ENCODE data around the gene KRT15. TPM values are rescaled to one million over a fixed set of nuclear protein-coding genes. Genes with fewer than 3 reads are reported as not detected.
A peak's percentile ranks its signal among the peaks of the same experiment; 100 is the strongest.
"Not testable (repeated sequence)": the region's sequence is repeated elsewhere in the genome, so short reads cannot be mapped to it uniquely, and the experiment has no call there.

Gene KRT15
- total RNA-seq, 1 donor from 2014 or later, result 633 TPM

DNA sequence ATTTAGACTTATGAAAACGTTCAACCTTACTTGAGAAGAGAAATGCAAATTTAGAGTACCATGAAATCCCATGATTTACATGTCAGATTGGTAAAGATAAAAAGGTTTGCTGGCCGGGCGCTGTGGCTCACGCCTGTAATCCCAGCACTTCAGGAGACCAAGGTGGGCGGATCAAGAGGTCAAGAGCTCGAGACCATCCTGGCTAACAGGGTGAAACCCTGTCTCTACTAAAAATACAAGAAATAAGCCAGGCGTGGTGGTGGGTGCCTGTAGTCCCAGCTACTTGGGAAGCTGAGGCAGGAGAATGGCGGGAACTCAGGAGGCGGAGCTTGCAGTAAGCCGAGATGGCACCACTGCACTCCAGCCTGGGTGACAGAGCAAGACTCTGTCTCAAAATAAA lies 24.1 kb upstream of the KRT15 start:
- DNase-seq, result not testable (repeated sequence)

DNA sequence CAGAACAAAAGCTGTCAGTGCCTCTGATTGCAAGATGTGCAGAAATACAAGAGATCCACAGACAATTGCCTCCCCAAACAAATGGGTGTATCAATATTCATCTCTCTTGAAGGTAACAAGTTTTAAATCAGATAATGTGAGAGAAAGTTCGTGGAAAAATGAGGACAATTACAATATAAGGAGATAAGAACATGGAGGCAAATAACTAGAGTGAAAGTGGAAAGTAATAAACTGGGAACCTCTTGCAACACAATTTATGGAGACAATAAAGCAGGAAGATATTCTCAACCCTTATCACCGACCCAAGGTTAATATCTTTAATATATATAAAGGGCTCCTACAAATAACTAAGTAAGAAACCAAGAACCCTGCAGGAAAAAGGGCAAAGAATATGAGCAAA lies 23.7 kb upstream of the KRT15 start:
- DNase-seq, result no peak

DNA sequence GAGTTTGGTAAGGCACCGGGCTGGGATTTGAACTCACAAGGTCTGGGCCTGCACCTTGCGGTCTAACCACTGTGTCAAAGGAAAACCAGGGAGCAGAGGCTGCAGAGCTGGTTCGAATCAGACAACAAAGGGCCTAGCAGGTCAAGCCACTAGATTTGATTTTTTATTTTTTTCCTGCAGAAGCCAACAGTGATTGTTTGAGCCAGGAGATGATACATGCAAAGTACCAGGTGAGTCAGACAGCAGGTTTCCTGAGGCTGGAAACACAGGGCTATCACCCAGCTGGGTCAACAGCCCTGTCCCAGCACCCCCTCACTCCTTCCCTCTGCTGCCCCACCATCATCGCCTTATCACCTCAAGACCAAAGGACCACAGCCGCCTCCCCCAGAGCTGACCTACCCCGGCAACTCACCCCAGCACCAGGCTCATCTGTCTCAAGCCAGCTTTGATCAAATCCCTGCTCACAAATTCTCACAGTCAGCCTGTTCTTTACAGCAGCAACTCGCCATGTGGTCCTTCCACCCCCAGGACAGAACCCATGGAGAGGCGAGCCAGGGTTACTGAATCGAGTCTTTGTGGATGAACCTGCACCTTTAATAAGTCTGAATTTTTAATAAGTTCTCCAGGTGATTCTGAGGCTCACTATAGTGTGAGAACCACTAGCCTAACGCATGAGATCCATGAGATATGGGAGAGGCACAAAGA lies 22.4 kb upstream of the KRT15 start:
- no peak for DNase-seq

DNA sequence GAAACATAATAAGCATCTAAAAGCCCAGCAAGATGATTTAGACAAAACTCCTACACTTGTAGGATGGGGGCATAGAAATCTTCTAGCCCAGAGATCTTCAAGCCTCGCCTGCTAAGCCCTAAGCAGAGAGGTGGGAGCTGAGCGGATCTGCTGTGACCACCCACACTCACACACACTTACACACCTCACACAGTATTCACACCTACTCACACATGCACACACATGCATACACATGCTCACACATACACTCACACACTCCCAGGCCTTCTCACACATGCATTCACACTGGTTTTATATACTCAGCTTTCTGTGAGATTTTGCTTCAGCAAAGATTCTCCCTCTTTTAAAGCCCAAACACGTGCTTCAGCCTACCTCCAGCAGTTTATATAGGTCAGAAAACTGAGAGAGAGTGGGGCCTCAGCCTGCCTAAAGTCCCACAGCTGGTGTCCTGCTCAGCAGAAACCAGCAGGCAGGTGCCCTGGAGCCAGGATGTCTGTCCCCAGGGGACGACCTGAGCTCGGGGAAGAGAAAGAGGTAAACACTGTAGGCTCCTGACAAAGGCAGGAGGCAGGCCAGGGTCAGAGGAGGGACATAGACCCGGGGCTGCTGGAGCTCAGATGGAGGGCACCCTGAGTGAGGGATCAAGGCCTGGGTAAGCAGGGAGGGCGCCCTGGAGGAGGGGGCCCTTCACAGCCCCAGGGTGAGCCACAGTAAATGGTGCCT lies 21.4 kb upstream of the KRT15 start:
- DNase-seq, result no peak

DNA sequence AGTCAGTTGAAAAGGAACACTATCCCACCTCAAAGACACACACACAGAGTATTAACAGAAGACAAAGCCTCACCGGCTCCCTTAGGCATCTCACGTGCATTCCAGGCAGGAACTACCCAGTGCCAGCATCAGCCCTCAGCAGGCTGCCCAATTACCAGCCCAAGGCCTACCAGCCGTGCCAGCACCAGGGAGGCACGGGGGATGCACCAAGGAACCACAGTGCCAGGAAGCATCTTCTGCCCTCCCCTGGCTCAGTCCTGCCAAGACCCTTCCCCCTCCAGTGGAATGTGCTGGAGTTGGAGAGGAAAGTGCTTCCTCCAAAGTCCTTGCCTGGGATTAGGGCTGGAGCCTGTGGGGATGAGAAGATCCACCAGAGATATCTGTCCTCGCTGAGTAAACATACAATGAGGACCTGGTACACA lies 20.4 kb upstream of the KRT15 start:
- no peak for DNase-seq

DNA sequence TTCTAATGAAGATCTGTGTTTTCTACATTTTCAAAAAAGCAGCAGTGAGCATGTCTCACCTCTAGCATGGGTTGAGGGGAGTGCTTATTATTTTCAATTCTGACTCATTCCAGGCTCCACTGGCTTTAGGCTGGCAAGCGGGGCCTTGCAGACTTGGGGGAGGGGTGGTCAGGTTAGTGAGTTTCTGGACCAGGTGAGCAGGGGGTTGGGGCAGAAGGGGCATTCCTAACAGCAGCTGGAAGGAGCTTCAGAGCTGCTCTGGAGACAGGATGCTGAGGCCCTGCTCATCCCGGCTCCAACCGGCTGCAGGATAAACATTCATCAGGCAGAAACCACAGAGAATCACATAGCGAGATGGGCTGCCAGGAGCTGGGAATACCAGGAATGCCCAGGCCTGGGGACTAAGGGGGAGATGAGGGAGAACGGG lies 19.9 kb upstream of the KRT15 start:
- no peak for DNase-seq

DNA sequence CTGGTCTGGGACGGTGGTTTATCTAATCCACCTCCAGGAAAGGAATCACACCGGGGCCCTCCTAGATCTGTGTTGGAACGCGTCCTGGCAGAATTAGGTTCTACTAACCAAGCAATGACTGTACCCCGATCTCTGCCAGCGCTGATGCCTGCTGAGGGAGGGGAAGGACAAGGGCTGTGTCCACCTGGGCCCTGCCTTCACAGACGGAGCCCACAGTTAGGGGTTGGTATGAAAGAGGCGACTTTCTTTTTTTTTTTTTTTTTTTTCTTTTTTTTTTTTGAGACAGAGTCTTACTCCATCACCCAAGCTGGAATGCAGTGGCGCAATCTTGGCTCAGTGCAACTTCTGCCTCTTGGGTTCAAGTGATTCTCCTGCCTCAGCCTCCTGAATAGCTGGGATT lies 19.3 kb upstream of the KRT15 start:
- DNase-seq, result no peak

DNA sequence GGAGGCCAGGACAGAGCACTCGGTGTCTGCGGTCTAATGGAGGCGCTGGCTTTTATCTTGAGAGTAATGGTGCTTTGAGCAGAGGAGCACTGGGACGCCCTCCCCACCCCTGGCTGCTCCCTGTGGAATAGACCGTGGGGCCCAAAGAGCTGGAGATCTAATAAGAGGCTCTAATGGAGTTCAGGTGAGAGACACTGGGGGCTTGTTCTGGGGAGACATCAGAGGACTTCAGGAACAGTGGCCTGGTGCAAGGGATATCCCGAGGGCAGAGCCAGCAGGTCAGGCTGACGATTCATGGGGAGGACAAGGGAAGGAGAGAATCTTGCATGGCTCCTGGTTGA lies 18.9 kb upstream of the KRT15 start:
- DNase-seq, result no peak

DNA sequence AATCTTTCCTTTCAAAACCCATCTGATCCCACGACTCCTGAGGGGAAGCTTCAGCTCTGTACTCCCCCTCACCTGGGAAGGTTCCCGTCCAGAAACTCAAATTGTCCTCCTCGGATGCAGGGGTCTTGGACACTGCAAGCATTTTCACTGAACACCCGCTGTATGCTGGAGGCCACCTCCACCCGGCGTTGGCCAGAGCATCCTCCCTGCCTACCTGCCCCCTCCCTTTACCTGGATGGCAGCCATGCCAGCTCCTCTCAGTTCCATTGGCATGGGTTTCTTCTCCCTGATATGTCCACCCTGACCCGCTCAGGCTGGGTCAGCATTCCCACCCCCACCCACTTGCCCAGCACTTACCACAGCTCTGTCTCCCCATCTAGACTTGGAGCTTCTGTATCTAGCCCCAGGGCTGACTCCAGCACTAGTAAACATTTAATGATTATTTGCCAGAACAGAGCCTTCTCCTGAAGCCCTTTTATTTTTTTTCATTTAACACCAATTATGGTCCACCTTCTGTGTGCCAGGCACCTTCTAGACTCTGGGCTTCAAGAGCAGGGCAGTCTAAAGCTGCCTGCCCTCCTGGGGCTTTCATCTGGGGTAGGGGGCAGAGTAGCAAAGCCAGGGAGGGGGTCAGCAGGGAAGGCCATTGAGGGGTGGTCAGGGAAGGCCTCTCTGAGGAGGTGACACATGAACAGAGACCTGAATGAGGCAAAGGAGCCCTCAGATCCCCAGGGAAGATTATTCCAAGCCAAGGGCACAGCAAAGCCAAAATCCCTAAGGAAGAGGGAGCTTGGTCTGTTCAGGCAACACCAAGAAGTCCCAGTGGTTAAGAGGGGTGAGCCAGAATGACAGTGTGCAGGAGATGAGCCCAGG lies 18.3 kb upstream of the KRT15 start:
- DNase-seq, result no peak

DNA sequence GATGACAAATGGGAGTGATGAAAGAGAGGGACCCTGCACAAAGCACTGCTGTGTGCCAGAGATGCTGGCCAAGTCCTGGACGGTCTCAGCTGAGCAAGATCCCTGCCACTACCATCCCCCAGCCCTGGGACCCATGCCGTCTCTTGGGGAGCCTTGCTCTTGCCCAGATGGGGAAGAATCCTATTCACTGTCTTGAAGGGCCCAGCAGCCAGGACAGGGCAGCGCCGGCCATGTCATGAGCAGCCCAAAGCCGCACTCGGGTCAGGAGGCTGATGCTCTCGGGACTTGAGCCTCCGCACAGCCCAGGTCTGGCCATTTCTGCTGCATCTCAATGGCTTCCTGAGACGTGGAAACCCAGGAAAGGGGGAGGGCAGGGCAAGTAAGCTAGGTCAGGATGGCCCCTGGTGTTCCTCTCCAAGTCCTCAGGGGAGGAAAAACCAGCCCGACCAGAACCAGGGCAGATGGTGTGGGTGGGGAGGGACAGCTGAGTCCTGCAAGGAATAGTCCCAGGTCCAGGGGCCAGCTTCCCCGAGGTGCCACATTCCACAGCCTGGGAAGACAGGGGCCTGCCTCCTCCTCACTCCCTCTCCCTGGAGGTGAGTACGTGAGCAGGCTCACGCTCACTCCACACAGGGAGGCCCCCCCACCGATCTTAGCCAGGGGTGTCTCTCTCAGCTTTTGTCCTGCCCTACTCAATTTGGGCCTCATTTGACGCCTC lies 17.2 kb upstream of the KRT15 start:
- DNase-seq, result no peak

DNA sequence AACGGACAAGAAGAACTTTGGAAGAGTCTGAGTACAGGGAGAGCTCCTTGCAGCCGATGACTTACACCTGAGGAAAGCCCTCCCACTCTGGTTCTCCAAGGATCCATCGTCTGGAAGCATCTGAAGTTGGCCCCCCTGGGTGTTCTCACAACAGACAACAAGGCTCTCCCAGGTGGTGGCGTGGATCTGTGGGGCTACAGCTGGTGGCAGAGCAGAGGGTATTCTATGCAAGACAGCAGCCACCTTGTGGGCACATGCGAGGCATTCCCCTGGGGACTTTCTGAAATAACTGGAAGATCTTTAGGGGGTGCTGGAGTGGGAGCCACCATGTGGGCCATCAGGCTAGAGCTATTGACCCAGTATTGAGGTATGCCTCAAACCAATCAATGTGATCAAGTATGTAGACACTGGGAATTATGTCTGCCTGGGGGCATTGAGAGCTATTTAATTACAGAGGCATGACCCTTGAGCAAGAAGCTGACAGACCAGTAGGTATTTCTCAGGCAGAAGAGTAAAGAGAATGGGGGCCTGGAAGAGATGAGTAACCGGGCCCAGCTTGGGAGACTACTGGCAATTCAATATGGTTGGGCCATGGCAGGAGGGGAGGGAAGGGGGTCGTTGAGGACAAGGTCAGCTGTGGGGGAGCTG lies 16.3 kb upstream of the KRT15 start:
- no peak for DNase-seq

DNA sequence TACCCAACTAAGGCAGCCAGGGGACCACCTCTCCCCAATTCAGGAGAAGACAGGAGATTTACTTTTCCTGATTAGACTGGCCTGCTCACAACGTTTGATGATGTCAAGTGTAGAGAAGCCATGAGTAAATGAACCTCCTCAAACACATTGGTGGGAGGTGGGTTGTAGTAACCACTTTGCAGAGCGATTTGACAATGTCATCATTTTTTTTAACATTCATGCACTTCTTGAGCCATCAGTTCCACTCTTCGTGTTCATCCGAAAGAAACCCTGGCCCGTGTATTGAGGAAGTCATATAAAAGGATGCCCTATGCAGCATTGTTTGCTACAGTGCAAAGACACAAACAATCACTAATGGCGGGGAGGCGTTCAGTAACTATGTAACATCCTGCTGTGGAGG lies 14.9 kb upstream of the KRT15 start:
- no peak for DNase-seq

DNA sequence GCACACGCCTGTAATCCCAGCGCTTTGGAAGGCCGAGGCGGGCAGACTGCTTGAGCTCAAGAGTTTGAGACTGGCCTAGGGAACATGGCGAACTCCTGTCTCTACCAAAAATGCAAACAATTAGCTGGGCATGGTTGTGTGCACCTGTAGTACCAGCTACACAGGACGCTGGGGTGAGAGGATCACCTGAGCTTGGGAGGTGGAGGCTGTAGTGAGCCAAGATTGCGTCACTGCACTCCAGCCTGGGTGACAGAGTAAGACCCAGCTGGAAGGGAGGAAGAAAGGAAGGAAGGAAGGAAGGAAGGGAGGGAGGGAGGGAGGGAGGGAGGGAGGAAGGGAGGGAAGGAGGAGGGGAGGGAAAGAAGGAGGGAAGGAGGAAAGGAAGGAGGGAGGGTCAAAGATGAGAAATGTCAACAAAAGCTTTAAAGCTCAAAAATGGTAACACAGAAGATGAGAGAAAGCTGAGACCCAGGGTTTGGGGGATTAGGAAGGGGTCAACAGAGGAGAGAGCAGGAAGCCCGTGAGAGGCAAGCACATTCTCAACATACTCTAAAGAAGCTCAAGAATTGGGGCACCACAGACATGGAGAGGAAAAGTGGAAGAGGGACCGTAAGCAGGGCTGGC lies 14.4 kb upstream of the KRT15 start:
- no peak for DNase-seq

DNA sequence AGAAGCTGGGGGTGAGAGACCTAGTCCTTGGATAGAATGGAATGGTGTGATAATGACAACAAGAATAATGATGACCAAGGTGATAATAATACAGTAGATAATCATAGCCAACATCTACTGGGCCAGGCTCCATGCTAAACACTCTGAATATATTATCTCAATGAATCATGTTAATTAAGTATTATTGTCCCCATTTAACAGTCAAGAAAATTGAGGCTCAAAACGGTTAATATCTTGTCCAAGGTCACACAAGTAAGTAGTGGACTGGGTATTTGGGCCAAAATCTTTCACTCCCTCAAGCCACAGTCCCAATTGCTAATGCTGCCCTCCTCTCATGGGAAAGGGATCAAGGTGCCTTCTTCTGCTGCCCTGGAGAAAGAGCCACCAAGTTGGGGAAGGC lies 13.3 kb upstream of the KRT15 start:
- DNase-seq, result no peak

DNA sequence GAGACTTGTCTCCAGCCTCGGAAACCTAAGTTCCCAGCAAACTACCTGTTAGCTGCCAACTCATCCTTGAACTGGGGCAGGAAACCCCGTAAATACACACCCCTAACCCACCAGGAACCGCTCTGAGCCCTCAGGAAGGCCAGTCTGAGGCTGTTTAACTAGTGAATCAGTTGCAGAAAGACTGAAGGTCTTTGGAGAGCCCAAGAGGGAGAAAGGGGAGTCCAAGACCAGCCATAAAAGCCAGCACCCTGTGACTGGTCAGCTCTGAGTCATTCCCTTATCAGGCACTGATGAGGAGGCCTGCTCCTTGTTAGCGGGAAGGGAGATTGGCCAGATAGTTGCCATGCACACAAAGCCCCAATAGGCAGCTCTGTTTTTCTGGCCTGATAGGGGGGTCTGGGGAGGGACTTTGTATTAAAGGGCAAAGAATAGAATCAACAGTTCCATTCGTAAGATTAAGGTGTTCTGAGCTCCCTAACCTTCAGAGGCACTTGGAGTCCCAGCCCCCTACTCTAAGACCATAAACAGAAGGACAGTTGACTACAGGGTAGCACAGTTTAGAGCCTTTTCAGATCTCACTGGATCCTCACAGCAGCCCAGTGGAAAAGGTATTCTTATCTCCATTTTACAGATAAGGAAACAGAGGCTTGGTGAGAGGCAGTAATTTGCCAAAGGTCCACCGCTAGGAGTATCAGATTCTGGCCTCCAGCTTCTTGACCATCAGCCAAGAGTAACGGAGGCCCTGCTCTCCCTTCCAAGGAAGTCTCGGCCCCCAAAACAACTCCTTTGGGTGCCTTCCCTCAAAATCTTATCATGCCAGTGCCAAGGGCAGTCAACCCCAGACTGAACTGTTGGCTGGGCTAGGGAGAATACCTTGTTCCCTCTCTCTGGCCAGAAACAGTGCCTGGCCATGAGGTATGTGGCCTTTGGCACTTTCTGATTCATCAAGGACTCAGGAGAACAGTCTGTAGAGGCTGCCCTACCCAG lies 11.7 kb upstream of the KRT15 start:
- DNase-seq, result no peak

DNA sequence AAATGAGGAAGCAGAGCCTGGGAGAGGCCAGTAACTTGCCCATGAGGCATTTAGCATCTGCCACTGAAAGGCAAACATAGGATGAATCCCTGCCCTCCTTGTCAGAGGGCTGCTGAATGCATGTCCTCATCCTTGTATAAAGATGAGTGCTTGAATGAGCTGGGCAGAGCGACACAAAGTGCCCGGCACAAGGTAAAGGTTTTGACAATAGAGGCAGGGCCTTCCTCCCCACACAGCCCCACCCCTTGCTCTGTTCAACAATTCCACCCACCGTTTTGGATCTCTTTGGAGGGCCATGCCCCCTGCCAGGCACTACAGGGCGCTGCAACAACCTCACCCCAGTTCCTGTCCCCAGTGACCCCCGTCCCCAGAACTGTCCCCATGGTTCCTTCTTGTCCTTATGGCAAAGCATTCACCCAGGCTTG lies 10.8 kb upstream of the KRT15 start:
- DNase-seq, result no peak

DNA sequence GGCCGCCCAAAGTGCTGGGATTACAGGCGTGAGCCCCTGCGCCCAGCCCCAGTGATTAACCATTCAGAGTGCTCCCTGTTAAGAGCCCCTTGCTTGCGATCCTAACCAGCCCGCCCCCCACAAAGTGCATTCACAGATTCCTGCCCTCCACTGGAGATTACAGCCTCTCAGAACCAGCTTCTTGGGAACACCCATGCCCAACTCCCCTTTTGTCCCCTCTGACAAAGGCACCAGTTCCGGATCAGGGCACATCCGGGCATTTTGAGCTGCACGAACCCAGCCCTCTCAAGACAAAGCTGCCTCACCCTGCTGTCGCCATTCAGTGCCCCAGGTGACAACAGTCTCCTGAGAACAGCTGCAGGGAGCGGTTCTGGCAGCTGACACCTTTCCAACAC lies 10.3 kb upstream of the KRT15 start:
- peak; percentile 45 for DNase-seq

DNA sequence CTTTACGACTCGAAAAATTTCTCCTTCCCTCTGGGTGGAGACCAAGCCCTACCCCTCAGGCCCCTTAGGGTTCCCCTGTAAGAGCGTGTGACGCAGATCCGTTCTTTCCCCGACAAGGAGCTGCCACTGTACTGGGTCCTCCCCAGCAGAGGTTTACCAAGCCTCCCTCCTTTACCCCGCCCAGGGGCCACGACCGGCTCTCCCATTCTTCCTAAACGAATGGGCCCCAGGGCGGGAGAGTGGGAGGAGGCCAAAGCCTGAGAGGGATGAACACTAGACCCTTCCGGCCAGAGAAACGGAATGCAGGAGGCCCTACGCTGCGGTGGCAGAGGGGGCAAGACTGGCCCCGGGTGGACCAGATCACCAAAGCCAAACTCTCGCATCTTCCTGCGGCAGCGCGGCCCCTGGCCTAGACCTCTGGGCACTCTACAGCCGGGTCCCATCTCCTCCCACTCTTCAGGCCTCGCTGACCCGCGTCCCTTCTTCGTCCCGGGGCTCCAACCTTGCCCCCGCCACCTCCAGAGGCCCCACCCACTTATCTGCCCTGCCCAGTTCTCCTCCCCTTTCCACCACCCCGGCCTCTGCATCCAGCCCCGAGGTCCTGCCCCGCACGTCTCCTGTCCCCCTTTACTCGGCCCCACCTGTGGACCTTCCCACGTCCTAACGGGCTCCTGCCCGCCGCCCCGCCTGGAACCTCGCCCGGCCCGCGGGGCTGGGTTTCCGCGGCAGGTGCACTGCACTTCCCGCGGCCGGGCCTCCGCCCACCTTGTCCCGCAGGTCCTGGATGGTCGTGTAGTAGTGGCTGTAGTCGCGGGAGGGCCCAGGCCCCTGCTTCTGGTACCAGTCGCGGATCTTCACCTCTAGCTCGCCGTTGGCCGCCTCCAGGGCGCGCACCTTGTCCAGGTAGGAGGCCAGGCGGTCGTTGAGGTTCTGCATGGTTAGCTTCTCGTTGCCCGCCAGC lies 8.7 kb upstream of the KRT15 start:
- DNase-seq, result no peak

DNA sequence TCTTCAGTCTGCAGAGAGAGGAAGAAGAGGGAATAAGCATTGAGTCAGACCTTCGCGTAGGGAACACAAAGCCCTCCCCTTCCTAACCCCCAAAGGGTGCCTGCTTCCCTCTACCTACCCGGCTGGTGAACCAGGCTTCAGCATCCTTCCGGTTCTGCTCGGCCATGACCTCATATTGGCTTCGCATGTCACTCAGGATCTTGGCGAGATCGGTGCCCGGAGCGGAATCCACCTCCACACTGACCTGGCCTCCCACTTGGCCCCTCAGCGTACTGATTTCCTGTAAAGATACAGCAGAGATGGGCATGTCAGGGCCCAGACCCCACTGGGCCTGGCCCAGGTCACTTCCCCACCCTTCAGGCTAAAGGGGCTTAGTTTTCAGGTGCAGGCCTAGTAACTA lies 5.6 kb upstream of the KRT15 start:
- DNase-seq, result no peak
